Upper lobe of left lung (tissue), 6 donors: ENCODE data around the gene SNHG17. TPM values are rescaled to one million over a fixed set of nuclear protein-coding genes. Genes with fewer than 3 reads are reported as not detected.

Source experiments
- ATAC-seq, 2 donors: fragments of 200-7000 bp; cut with Tn5 transposase; one replicate each; pipeline ENCODE4 v1.9.1; 2022; ENCODE audit warnings: mild to moderate bottlenecking in 2 of 2, moderate library complexity in 2 of 2; ENCODE audit not compliant: low FRiP score in 2 of 2
- DNase-seq, 2 donors: peaks; one replicate each; pipeline ENCODE4 v3.0.0-alpha.2; 2019 to 2020
- H3K27ac ChIP-seq, 4 donors: fragments of 200-600 bp; sonication (generic); one replicate each; pipeline ENCODE4 v1.5.1; 2016 to 2019
- H3K27me3 ChIP-seq, 4 donors: fragments of 200-600 bp; sonication (generic); one replicate each; pipeline ENCODE4 v1.5.1; 2017 to 2019
- H3K36me3 ChIP-seq, 4 donors: fragments of 200-600 bp; sonication (generic); one replicate each; pipeline ENCODE4 v1.5.1; 2016 to 2019
- H3K4me1 ChIP-seq, 4 donors: fragments of 200-600 bp; sonication (generic); one replicate each; pipeline ENCODE4 v1.5.1; 2018 to 2019
- H3K4me3 ChIP-seq, 4 donors: fragments of 200-600 bp; sonication (generic); one replicate each; pipeline ENCODE4 v1.5.1; 2017 to 2019; ENCODE audit warnings: mild to moderate bottlenecking in 2 of 4, moderate library complexity in 1 of 4
- H3K9me3 ChIP-seq, 4 donors: fragments of 200-600 bp; sonication (generic); one replicate each; pipeline ENCODE4 v1.5.1; 2018 to 2019
- EP300 ChIP-seq, 4 donors: sonication (generic); formaldehyde crosslinking; IDR thresholded peaks; one replicate each; pipeline ENCODE4 v1.5.1; 2017; ENCODE audit warnings: antibody characterized with exemption in 4 of 4, control low read depth in 2 of 4
- POLR2A ChIP-seq, 4 donors: fragments of 450-650 bp; IDR thresholded peaks; one replicate each; pipeline ENCODE4 v1.5.1; 2016 to 2017; ENCODE audit warnings: antibody characterized with exemption in 4 of 4, mild to moderate bottlenecking in 2 of 4
- POLR2AphosphoS5 ChIP-seq, 2 donors: sonication (generic); formaldehyde crosslinking; IDR thresholded peaks; one replicate each; pipeline ENCODE4 v1.5.1; 2017; ENCODE audit warnings: antibody characterized with exemption in 2 of 2
- WGBS, 2 donors: methylation state at CpG; one replicate each; pipeline ENCODE4 v1.1.5; 2017 to 2018; 5-methylcytosine and 5-hydroxymethylcytosine counted together
- total RNA-seq, 6 donors: library from RNA; depleted of rRNA in 4 of 6; stranded (reverse); fragments of >200 nt in 4 of 6; gene quantifications; one replicate each; pipeline versions ENCODE4 v1.1.0 to v1.2.1, GENCODE V29; 2016 to 2021
- TF ChIP-seq, protein P1 (sequence below), 6 experiments: fragments of 450-650 bp in 4 of 6; fragments of 200-600 bp in 2 of 6; sonication (generic) in 2 of 6; IDR thresholded peaks; one replicate each; pipeline ENCODE4 v1.5.1; 2016 to 2019; ENCODE audit warnings: antibody characterized with exemption in 6 of 6
- donor health status: DM: no; HTN: no; CAD: no; lungs with moderate emphysema.
- donor health status: DM: no; HTN: yes; CAD: no; lungs with severe emphysema.

SNHG17 gene
- total RNA-seq, 6 donors from 2014 or later, result 14.7 to 40.0 (median 20.3) TPM

DNA sequence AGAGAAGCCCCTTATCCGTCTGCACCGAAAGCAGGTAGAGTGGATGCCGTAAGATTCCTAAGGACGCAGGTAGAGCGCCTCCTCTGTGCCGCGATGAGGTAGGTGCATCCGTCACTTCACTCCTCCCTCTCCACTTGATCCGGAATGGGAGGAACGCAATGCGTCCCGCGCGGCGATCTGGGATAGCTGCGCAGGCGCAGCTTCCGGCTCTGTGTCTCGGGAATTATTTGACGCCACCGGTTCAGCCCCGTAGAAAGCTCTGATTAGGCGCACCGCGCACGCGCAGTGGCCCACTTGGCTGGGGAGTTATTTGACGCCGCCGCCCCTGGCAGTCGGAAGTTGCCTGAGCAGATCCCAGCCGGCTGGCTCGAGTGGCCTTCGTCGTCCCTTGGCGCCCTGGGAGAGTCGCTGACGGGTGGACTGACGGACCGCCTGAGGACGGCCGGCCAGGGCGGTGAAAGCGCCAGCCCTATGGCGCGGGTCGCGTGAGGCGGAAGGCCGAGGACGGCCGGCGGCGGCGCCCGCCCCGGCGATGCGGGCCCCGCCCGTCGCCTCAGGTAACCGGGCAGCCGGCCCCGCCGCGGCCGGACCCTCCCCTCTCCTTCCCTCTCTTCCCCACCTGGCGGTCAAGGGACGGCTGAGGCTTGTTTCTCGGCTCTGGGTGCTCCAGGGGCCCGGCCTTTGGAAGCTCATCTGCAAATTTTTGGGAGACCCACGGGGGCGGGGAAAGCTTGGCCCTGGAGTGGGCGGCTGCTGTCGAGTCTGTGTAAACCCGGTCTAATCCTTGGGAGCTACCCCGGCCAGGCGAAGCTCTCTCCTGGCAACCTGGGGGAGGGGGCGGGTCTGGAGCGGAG is 37.6 kb upstream of the SNHG17 start, which contains the start of gene RALGAPB:
RALGAPB (plus strand) TSS at position 331 of the 854 bp plus-strand sequence. CDS start 15,590 bp downstream, outside the sequence.
- Histone ChIP-seq H3K4me3 (peak within 1 kb of the TSS; percentile 73 to 99 (median 90)), H3K27ac (peak within 1 kb of the TSS; percentile 85 to 97 (median 90)), H3K9me3 (no peaks in the 10 kb centered on the region), H3K27me3 (no peaks in the 10 kb centered on the region), H3K4me1 (peaks cover 19 to 46% (median 25%) of the 10 kb centered on the region in 4 donors), H3K36me3 (no peaks in the 10 kb centered on the region)
- DNase-seq, result peak; percentile 99 to 100
- peak; percentile 95 to 98 for ATAC-seq
- TF ChIP-seq, protein P1, sequence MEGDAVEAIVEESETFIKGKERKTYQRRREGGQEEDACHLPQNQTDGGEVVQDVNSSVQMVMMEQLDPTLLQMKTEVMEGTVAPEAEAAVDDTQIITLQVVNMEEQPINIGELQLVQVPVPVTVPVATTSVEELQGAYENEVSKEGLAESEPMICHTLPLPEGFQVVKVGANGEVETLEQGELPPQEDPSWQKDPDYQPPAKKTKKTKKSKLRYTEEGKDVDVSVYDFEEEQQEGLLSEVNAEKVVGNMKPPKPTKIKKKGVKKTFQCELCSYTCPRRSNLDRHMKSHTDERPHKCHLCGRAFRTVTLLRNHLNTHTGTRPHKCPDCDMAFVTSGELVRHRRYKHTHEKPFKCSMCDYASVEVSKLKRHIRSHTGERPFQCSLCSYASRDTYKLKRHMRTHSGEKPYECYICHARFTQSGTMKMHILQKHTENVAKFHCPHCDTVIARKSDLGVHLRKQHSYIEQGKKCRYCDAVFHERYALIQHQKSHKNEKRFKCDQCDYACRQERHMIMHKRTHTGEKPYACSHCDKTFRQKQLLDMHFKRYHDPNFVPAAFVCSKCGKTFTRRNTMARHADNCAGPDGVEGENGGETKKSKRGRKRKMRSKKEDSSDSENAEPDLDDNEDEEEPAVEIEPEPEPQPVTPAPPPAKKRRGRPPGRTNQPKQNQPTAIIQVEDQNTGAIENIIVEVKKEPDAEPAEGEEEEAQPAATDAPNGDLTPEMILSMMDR (IDR thresholded peaks at IDR 0.05), result peak; percentile 21 to 65 (median 44)
- TF ChIP-seq POLR2AphosphoS5 (IDR thresholded peaks at IDR 0.05) (peak; percentile 53 to 90), EP300 (IDR thresholded peaks at IDR 0.05) (no peak), POLR2A (IDR thresholded peaks at IDR 0.05) (peak in 3 of 4 donors; percentile 38 to 77 (median 50))
- whole genome bisulfite sequencing, 2 donors, result 0 to 1% methylated on average over 18 to 78 of the region's 81 CpGs

DNA sequence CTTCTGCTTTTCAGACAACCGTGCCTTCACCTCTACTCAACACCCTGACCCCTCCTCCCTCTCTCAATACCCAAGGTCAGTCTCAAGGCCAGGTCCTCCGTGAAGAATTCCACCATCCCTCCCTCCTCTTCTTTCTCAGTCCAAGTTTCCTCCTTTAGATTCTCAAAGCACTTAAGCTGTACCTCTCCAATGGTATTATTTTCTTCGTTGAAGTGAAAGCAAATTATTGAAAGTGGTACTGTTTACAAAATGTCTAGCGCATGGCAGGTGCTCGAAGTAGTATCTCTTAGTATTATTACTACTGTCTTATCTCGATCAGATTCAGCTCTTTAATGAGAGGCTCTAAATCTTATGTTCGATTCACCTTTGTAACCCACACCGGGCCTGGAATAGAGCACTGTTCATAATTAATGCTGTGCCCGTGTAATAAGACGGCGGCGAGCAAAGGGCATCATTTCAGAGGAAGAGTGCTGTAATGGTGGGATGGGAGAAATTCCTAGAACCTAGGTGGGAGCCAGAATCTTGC is 36.9 kb upstream of the SNHG17 start:
- peak overlapping the region; percentile 73 to 97 (median 88) for H3K27ac ChIP-seq
- 22 to 27% methylated on average over 12 of the region's 12 CpGs for WGBS, 2 donors
- H3K27me3 ChIP-seq, result no peaks in the 10 kb centered on the region
- no peak for DNase-seq
- no peaks in the 10 kb centered on the region for H3K36me3 ChIP-seq
- H3K9me3 ChIP-seq, result no peaks in the 10 kb centered on the region
- H3K4me1 ChIP-seq, result peaks cover 19 to 46% (median 24%) of the 10 kb centered on the region in 4 donors
- TF ChIP-seq, protein P1 (IDR thresholded peaks at IDR 0.05), result no peak
- TF ChIP-seq POLR2A (IDR thresholded peaks at IDR 0.05) (peak in 1 of 4 donors; percentile 12), EP300 (IDR thresholded peaks at IDR 0.05) (no peak), POLR2AphosphoS5 (IDR thresholded peaks at IDR 0.05) (no peak)
- peak overlapping the region; percentile 28 to 99 (median 90) for H3K4me3 ChIP-seq
- ATAC-seq, result peak in 1 of 2 donors; percentile 3

DNA sequence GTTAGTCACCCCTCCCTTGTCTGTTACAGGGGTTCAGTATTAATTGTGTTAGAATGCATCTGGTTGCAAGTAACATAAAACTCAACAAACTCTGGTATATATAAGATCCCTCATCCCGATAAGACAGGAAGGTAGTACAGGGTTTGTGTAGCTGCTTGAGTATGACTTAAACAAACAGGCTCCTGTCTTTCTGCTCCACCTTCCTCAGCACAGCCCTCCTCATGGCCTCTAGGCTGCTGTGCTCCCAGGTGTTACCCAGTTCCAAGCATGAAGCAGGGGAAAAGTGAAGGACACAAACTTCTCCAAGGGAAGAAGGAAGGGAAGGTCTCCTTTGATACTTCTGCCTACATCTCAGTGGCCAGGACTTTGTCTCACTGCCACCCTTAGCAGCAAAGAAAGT is 36.1 kb upstream of the SNHG17 start:
- no peaks in the 10 kb centered on the region for H3K27me3 ChIP-seq
- H3K4me1 ChIP-seq, result peaks cover 18 to 41% (median 21%) of the 10 kb centered on the region in 4 donors
- no peak for ATAC-seq
- H3K27ac ChIP-seq, result peak overlapping the region; percentile 34 to 97 (median 88)
- TF ChIP-seq POLR2AphosphoS5 (IDR thresholded peaks at IDR 0.05) (no peak), EP300 (IDR thresholded peaks at IDR 0.05) (no peak), POLR2A (IDR thresholded peaks at IDR 0.05) (no peak)
- TF ChIP-seq, protein P1 (IDR thresholded peaks at IDR 0.05), result no peak
- no peaks in the 10 kb centered on the region for H3K9me3 ChIP-seq
- H3K36me3 ChIP-seq, result no peaks in the 10 kb centered on the region
- DNase-seq, result no peak
- H3K4me3 ChIP-seq, result no peak overlapping the region
- 32 to 39% methylated on average over 1 of the region's 1 CpG for WGBS, 2 donors

DNA sequence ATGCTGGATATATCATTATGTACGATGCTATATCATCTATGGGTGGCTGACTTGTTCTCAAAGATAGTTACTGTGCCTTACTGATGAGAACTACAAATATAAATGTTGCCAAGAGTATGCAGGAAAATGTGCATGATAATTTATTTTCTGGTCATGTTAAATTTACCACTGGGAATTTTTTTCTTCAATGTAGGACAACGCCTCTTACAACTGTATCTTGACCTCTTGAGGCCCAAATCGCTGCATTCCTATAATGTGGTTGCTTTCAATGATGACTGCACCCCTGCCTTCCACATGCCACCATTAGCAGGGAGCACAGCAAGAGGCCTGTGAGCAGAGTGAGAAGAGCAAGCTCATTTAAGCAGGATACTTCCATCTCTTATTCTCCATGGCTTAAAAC is 31.9 kb upstream of the SNHG17 start:
- Histone ChIP-seq H3K27ac (no peak overlapping the region), H3K4me3 (no peak overlapping the region), H3K27me3 (no peaks in the 10 kb centered on the region), H3K9me3 (no peaks in the 10 kb centered on the region), H3K36me3 (no peaks in the 10 kb centered on the region), H3K4me1 (peaks cover 0 to 6% (median 3%) of the 10 kb centered on the region in 4 donors)
- TF ChIP-seq EP300 (IDR thresholded peaks at IDR 0.05) (no peak), POLR2AphosphoS5 (IDR thresholded peaks at IDR 0.05) (no peak), POLR2A (IDR thresholded peaks at IDR 0.05) (no peak)
- TF ChIP-seq, protein P1 (IDR thresholded peaks at IDR 0.05), result no peak
- WGBS, 2 donors, result 87 to 91% methylated on average over 3 of the region's 3 CpGs
- no peak for ATAC-seq
- no peak for DNase-seq
